Stimulated activated CD8-positive, alpha-beta memory T cell treated with anti-CD3 and anti-CD28 coated beads, Interleukin-7, amount 100 ng/mL, for 24 hours (primary cell): Measurements from ENCODE around the gene KIAA1328.

Experiments
- DNase-seq: peaks from one replicate; pipeline ENCODE4 v3.0.0-alpha.2; 2020; ENCODE audit warnings: low read depth

Gene KIAA1328

DNA sequence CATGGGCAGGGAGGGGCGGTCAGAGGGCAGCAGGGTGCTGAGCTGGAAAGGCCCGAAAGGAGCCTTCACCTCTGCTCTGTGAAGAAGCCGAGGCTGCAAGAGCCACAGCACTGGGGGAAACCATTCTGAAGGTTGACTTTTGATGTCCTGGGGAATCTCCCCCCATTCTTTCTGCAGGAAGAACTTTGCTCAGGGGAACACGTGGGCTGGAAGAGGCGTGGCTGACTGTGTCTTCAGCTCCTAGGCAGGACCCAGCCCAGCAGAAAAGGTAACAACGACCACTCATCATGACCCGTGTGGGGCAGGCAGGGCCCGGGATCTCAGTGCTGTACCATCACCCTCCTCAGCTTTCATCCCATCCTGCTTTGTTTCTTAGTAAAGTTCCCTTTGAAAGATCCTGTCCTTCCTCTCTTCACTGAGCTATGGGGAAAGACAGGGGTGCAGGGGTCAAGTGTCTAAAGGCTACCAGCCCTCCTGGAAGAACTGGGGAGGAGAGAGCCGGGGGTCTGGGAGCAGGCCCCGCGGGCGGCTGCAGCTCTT, 424.0 kb downstream of the KIAA1328 start:
- no peak for DNase-seq

DNA sequence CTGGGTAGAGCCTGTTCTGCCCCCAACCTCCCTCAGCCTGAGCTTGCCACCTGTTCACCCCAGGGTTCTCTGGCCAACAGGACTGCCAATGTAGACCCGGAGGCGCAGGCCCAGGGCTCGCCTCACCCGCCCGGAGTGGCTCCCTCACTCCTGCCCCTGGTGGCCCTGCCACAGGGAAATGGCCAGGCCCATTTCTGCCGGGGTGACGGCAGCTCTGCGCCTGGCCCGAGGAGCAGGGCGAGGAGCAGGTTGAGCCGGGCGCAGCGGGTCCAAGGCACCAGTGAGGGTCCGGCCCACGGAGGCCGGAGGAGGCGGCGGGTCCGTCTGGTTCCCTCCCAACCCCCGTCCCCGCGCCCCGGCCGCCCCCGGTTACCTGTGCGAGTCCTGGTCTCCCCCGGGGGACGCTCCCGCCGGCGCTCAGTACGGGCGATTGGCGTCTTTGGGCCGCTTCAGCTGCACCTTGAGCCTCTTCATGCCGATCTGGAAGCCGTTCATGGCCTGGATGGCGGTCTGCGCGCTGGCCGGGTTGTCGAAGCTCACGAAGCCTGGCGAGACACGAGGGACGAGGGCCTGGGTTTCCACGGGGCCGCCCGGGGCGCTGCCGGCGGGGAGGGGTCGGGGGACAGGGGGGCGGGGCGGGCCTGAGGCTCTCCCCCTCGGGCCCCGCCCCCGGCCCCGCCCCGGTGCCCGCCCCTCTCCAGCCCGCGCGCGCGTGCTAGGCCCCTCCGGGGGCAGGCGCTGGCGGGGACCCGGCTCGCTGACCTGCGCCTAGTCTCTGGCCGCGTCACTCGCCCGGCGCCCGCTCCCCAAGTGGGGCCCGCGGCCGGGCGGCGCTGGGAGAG, 424.7 kb downstream of the KIAA1328 start:
- DNase-seq: no peak

DNA sequence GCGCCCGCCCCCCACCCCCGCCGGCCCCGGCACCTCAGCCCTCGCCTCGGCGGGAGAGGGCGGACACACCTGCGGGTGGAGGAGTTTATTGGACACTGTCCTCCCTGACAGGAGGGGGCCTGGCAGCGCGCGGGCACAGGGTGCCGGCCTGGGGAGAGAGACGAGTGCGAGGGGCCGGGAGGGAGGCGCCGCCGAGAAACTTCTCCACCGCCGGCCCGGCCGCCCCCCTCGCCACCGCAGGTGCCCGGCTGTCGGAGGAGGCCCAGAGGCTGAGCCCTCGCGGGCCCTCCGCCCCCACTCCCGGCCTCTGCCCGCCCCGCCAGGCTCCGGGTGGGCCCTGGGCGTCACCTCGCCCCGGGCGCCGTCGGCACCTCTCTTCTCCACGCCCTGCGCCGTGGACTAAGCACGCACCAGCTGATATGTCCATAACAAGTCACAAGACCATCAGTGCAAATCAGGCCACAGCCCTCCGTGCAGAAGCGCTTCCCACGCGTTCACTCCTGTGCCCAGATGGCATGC, 425.4 kb downstream of the KIAA1328 start:
- DNase-seq: no peak

DNA sequence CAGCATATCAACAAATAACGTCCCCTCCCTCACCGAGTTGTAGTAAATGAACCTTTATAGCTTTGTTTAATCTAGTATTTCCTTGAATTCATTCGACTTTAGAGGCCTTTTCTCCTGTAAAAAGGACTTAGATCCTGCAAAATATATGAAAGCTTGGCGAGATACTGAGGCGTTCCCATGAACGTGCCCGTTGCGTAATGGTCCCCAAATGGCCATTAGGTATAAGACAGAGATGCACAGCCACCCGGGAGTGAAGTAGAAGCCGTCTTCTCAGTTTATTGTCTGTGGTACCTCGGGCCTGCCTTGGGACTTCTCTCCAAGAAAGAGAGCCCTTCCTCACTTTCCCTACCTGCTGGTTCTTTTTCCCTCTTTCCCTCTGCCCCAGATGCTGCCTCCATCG, 426.0 kb downstream of the KIAA1328 start:
- no peak for DNase-seq

DNA sequence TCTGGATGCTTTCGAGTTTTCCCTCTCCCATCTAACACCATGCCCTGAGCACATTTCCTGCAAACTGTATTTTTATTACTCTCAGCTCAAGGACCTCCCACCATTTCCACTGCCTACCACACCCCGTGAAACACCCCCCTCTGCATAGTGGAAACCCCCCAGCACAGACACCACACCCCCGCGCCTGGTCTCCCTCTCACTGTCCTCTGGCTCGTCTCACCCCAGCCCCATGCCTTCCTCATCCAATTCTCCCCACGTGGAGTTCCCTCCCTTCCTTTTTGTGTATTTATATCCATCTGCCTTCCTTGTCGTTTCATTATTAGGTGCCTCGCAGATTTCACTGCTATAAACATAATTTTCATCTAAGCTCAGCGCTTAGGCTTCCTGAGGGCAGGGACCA, 429.2 kb downstream of the KIAA1328 start:
- DNase-seq: no peak

DNA sequence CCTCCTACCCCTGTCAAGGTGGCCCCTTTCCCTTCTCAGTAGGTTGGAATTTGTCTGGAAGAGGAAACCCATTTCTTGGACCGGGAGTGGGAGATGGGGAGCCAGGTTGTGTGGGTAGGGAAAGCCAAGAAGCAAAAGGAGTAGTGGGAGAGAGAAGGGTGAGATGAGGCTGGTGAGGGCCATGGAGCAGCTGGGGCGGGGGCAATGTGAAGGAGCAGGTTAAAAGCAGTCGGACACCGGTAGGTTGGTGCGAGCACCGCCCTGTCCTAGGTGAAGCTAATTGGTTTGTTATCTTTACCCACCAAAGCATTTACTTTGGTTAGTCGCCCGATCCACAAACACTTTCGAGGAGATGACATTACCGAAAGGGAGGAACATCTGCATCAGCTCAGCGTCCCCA, 429.9 kb downstream of the KIAA1328 start:
- DNase-seq: no peak

DNA sequence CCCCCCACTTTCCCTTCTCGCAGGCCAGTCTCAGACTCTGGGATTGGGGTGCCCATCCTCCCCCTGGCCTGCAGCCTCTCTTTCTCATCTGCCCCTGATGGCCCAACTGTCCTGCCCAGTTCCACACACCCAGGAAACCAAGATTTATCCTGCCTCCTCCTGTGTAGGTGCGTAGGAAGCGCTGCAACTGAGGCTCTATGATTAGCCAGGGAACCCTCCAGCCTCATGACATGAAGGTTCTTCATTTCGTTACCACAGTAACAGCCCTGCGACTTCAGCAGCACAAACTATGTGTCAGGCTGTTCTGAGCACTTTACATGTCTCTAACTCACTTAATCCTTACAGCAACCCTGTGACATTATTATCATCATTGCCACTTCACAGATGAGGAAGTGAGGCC, 430.8 kb downstream of the KIAA1328 start:
- no peak for DNase-seq

DNA sequence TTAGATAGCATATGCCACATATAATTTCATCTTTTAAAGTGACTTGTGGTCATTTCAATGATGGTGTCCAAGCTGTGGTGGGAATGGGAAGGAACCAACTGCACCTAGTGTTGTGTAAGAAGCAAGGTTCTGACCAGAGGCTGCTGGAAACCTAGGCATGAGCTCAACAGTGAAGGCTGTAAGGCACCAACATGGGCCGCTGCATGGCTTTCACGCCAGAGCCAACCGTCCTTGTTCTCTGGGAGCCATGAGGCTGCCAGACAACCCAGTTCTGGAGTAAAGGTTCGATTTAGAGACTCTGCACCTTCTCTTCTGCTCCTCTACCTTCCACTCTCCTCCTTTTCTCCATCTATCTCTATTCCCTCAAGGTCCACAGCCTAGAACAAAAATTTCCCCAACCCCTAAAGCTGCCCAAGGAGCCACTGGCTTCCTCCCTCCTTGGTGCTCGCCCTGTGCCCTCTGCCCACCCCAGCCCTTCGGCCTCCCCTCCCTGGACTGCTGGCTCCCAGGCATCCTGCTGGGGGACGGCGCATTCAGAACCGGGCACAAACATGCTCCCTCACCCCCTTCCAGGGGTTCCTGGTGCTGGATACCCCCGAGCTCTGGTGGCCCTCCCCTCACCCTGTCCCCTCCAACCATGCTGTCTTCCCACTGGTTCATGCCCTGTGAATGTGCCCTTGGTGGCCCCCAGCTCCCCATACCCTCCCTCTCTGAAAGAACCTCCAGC, 431.6 kb downstream of the KIAA1328 start:
- no peak for DNase-seq

DNA sequence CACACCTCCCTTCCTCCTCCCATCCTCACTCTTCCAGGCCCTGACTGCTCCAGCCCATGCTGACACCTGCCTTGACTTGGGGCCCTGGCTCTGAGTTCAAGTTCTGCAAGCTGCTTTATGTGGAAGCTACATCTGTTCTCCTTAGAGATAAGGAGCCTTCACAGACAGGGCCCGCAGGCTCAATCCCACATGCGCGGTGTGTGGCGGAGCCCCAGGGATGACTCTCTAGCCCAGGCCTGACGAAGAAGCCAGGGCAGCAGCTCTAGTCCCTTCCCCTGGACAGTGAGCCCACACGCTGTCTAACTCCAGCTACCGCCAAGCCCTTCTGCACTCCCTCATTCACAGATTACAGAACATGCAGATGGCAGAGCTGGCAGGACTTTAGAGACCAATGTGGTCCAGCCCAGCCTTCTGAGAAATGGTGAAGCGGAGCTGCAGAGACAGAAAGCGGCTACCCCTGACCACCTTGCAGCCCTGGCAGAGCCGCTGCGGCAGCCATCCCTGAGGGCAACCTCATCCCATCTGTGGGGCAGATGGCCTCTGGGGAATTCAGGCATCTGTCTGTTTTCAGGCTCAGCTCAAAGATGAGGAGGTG, 432.4 kb downstream of the KIAA1328 start:
- no peak for DNase-seq

DNA sequence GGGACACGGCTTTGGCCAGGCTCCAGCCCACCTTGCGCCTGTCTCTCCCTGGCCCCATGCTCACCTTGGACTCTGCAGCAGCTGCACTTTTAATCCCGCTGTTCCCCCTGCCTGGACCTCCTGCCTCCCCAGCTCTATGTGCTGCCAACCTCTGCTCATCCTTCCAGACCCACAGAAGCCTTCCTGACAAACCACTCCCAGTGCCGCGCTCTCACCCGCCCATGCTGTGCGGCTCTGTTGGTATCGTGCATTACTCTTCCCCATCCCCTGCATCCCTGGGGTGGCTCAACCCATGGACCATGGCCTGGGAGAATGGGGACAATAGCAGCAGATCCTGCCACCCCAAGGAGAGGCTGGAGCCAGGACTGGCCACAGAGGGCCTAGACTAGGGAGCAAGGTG, 433.1 kb downstream of the KIAA1328 start:
- no peak for DNase-seq

DNA sequence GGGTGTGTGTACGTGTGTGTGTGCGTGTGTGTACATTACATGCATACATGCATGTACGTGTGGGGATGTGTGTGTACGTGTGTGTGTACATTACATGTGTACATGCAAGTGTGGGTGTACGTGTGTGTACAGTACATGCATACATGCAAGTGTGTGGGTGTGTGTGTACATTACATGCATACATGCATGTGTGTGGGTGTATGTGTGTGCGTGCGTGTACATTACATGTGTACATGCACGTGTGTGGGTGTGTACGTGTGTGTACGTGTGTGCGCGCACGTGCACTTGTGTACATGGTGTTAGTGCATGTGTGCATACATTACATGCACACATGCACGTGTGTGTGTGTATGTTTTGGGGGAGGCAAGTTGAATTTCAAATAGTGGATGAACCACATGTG, 436.0 kb downstream of the KIAA1328 start:
- DNase-seq: no peak

DNA sequence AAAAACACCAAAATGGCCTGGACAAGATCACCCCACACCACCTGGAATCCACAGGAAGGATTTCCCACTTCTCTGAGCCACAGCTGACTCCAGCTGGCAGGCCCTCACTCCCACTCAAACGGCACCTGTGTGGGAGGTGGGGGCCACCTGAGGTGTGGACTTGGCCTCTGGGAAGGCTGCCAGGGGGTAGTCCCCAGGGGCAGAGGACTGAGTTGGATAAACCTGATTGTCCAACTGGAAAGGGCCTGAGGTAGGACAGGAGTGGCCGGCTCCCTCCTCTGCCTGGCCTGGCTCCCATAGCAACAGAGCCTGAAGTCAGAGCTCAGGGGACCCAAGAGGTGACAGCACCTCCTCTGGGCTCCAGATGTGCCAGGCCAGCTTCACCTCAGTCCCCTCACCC, 436.5 kb downstream of the KIAA1328 start:
- no peak for DNase-seq

DNA sequence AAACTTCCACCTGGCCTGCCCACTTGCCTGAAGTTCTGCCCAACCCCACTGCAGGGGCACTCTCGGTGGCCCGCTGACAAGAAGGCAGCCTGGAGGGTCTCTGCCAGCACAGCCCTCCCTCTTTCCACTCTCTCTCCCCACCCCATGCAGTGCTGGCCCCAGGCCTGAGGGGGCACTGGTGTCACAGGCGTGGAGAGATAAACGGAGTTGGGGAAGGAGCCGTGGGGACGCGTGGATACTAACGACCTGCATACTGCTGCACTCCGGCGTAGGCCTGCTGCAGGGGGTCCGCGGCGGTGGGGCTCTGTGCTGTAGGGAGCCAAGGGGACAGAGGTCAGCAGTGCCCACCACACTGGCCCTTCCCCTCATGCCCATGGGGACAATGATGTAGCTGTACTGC, 437.4 kb downstream of the KIAA1328 start:
- DNase-seq: no peak

DNA sequence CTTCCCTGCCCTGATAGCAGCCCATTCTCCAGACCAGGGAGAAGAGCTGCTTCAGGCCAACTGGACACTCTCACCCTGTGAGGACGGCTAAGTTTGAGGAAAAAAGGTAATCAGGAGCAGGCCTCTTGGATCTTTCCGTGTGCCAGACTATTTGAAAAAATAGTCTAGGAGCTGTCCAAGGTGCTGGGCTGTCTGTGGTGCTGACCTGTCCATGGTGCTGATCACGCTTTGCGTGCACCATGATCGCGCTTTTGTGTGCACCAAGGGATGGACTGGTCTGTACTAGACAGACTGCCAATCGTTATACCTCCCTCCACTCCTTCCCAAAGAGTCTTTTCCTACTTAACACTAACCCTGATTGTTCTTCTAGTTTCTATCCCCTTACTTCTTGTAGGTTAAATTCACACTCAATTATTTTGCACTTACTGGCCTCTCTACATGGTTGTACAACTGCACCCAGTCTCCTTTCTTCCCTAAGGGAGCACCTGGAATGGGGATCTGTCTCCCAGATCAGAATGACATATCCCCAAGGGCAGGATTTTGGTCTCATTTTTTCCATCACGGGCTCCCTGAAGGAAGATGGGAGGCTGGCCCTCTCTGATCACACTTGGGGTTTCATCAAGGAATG, 441.2 kb downstream of the KIAA1328 start:
- no peak for DNase-seq

DNA sequence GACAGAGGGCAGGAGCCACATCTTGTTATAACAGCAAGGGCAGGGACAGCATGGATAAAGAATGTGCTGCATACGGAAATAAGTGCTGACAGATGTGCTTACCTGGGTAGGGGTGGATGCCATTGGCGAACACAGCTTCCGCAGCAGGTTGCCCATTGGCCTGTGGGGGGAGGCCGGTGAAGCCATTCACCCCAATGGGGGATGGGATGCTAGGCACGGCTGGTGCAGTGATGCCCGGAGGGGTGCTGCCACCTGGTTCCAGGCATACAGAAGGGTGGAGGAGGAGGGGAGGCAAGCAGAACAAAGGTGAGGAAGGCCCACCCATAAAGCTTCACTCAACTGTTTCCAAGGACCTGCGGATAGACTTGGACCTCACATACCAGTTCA, 441.7 kb downstream of the KIAA1328 start:
- no peak for DNase-seq

DNA sequence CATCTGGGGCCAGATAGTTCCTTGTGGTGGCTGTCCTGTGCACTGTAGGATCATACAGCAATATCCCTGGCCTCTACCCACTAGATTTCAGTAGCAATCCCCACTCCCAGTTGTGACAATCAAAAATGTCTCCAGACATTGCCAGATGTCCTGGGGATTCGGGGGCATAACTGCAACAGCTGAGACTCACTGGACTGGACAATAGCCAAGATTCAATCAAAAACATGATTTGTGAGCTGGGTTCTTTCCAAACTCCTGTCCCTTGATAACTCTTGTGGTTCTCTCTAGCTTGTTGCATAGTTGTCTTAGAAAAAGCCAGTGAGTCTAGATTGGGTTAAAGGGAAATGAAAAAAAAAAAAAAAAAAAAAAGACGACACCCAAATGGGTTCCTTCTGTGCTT, 443.3 kb downstream of the KIAA1328 start:
- DNase-seq: no peak

DNA sequence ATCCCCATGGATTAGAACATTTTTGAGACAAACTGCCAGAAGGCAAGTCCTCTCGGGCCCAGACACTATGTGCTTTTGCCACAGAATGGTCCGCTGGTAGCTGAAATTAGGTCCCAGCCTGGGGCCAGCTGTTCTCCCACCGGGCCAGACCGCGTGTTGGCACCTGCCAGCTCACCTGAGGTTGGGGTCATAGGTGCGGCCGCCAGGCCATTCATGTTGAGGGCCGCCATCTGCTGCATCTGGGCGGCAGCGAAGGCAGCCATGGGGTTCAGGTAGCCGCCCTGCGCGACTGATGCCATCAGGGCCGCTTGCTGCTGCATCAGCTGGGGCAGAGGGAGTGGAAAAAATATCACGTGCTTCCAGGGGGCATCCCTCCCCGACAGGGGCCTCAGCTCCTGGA, 443.9 kb downstream of the KIAA1328 start:
- DNase-seq: no peak

DNA sequence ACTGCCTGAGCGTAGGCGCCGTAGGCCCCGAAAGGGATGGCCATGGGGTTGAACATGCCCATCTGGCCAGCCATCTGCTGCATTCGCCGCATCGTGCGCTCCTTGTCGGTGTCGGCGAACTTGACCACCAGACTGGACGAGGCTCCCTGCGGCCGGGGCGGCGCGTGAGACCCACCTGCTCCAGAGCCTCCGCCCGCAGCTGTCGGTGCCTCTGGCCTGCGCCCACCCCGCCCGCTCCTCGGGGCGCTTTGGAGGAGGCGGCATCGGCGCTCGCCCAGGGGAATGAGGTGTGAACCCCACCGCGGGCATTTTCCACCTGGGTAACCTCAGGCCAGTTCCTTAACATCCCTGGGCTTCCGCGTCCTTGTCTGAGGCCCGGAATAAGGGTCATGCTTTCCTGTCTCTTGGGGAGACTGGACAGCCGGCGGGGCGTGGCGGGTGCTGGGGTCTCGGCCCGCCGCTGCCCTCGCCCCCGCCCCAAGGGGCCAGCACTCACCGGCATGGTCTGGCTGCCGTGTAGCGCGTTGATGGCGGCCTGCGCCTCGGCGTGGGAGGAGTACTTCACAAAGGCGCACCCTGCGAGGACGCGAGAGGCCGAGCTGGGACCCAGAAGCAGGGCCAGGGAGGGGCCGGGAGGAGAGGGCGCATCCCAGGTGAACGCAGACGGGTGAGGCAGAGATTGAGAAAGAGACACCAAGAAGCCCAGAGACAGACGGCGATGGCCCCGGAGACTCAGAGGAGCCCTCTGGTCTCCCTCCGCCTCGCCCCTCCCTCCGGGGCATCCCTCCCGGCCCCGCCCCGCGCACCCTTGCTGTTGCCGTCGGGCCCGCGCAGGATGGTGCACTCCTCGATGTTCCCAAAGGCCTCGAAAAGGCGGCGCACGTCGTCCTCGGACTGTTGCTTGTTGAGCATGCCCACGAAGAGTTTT, 445.6 kb downstream of the KIAA1328 start:
- no peak for DNase-seq

DNA sequence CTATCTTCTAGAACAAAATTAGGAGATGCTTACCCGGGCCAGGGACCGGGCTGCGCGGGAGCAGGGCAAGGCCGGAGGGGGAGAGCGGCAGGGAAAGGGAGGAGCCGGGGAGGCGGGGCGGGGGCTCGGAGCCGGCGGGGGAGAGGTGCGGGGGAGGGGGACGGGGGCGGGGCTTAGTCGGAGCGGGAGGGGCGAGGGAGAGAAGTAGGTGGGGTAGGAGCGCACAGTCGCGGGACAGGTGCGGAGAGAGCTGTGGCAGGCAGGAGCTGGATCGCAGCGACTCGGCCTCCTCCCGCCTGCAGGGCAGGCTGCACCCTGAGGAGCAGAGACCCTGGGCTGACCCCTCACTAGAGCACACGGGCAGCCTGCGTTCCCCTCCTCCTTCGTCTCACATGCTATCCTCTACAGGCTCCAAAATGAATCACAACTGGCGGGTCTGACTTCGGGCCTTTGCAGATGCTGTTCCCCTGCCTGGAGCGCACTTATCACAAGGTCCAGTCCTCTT, 446.4 kb downstream of the KIAA1328 start:
- no peak for DNase-seq

DNA sequence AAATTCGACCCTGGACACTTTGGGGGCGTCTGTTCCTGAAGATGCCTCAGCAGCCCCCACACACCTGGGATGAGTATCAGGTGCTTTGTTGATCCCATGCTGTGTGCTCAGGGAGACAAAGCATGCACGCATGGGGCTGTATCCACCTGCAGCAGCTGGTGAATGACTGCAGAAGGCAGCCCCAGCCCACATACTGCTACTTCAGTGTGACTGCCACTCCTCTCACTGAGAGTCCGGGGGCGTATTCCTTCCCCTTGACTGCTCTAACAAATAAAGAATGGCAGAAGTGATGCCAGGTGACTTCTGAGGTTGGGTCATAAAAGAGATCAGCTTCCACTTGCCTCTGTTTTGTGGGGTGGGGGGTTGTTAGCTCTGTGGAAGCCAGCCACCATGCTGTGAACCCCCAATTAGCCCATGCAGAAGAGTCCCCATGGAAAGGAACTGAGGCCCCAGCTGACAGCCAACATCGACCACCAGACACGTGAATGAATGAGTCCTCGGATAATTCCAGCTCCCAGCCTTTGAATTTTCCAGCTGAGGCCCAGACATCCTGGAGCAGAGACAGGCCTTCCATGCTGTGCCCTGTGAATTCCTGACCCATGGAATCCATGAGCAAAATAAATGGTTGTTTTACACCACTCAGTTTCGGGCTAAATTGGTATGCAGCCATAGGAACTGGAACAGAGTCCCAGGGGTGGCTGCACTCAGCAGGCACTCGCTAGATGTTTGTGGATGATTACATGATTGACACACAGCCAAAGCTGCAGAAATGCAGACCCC, 447.4 kb downstream of the KIAA1328 start:
- no peak for DNase-seq
